ENCODE measurements around the gene PRAC2.

PRAC2 gene

GRCh38 chr17:48735062-48735351 is 12.0 kb downstream of the PRAC2 start:
- H2AFZ ChIP-seq (ENCODE audit: low read length) = no peak overlapping the region
- peaks cover 5% of the 10 kb centered on the region; the same call in 1 of the 2 replicates for H3K27me3 ChIP-seq (ENCODE audit: insufficient read depth, low read length)
- no peaks in the 10 kb centered on the region for H3K4me1 ChIP-seq (ENCODE audit: insufficient read depth, low read length, severe bottlenecking)
- H3K36me3 ChIP-seq (ENCODE audit: insufficient read depth, low read length) = no peaks in the 10 kb centered on the region
- H3K27ac ChIP-seq (ENCODE audit: low read depth, low read length, poor library complexity, severe bottlenecking) = no peak overlapping the region
- no peak overlapping the region for H3K4me3 ChIP-seq (ENCODE audit: low read depth, low read length, poor library complexity, severe bottlenecking)
- TF ChIP-seq EZH2 (IDR thresholded peaks at IDR 0.05; ENCODE audit: borderline replicate concordance, low read length) (no peak), CTCF (IDR thresholded peaks at IDR 0.05; ENCODE audit: low read length) (no peak)
- H3K9ac ChIP-seq (ENCODE audit: low read length) = no peak overlapping the region
- no peaks in the 10 kb centered on the region for H3K9me2 ChIP-seq (ENCODE audit: low read depth, low read length)
- no peaks in the 10 kb centered on the region for H3K79me2 ChIP-seq (ENCODE audit: insufficient read depth, low read length)
- H3K4me2 ChIP-seq (ENCODE audit: low read length) = no peak overlapping the region
- no peaks in the 10 kb centered on the region for H3F3A ChIP-seq (ENCODE audit: insufficient read depth, low read length)
- no peaks in the 10 kb centered on the region for H4K20me1 ChIP-seq (ENCODE audit: insufficient read depth, low read length)
- no peaks in the 10 kb centered on the region for H3K9me3 ChIP-seq (ENCODE audit: low read length)

- H4K20me1 ChIP-seq (ENCODE audit: insufficient read depth, low read length) = no peaks in the 10 kb centered on the region
- no peak overlapping the region for H3K4me2 ChIP-seq (ENCODE audit: low read length)
- H3K79me2 ChIP-seq (ENCODE audit: insufficient read depth, low read length) = no peaks in the 10 kb centered on the region
- H3K36me3 ChIP-seq (ENCODE audit: insufficient read depth, low read length) = no peaks in the 10 kb centered on the region
- H3K9me3 ChIP-seq (ENCODE audit: low read length) = no peaks in the 10 kb centered on the region
- H3K4me3 ChIP-seq (ENCODE audit: low read depth, low read length, poor library complexity, severe bottlenecking) = no peak overlapping the region
- H3K4me1 ChIP-seq (ENCODE audit: insufficient read depth, low read length, severe bottlenecking) = no peaks in the 10 kb centered on the region
- H3K9ac ChIP-seq (ENCODE audit: low read length) = no peak overlapping the region
- TF ChIP-seq CTCF (IDR thresholded peaks at IDR 0.05; ENCODE audit: low read length) (no peak), EZH2 (IDR thresholded peaks at IDR 0.05; ENCODE audit: borderline replicate concordance, low read length) (no peak)
- no peaks in the 10 kb centered on the region for H3K9me2 ChIP-seq (ENCODE audit: low read depth, low read length)
- H3K27ac ChIP-seq (ENCODE audit: low read depth, low read length, poor library complexity, severe bottlenecking) = no peak overlapping the region
- no peak overlapping the region for H2AFZ ChIP-seq (ENCODE audit: low read length)
- peaks cover 5% of the 10 kb centered on the region; the same call in 1 of the 2 replicates for H3K27me3 ChIP-seq (ENCODE audit: insufficient read depth, low read length)
- H3F3A ChIP-seq (ENCODE audit: insufficient read depth, low read length) = no peaks in the 10 kb centered on the region
Measured at GRCh38 chr17:48737330-48738043, 14.5 kb downstream of the PRAC2 start.

GRCh38 chr17:48738424-48738802 is 15.4 kb downstream of the PRAC2 start:
- H3K79me2 ChIP-seq (ENCODE audit: insufficient read depth, low read length) = no peaks in the 10 kb centered on the region
- no peak overlapping the region for H3K9ac ChIP-seq (ENCODE audit: low read length)
- H3K27ac ChIP-seq (ENCODE audit: low read depth, low read length, poor library complexity, severe bottlenecking) = no peak overlapping the region
- no peaks in the 10 kb centered on the region for H3K4me1 ChIP-seq (ENCODE audit: insufficient read depth, low read length, severe bottlenecking)
- no peak overlapping the region for H2AFZ ChIP-seq (ENCODE audit: low read length)
- H3K9me3 ChIP-seq (ENCODE audit: low read length) = no peaks in the 10 kb centered on the region
- no peak overlapping the region for H3K4me2 ChIP-seq (ENCODE audit: low read length)
- peaks cover 5% of the 10 kb centered on the region; the same call in 1 of the 2 replicates for H3K27me3 ChIP-seq (ENCODE audit: insufficient read depth, low read length)
- no peaks in the 10 kb centered on the region for H4K20me1 ChIP-seq (ENCODE audit: insufficient read depth, low read length)
- H3K4me3 ChIP-seq (ENCODE audit: low read depth, low read length, poor library complexity, severe bottlenecking) = no peak overlapping the region
- no peak for TF ChIP-seq EZH2 (IDR thresholded peaks at IDR 0.05; ENCODE audit: borderline replicate concordance, low read length)
- TF ChIP-seq CTCF (IDR thresholded peaks at IDR 0.05; ENCODE audit: low read length) = no peak
- no peaks in the 10 kb centered on the region for H3F3A ChIP-seq (ENCODE audit: insufficient read depth, low read length)
- no peaks in the 10 kb centered on the region for H3K9me2 ChIP-seq (ENCODE audit: low read depth, low read length)
- H3K36me3 ChIP-seq (ENCODE audit: insufficient read depth, low read length) = no peaks in the 10 kb centered on the region

Measured in OCI-LY1 (cell line).